ENCODE measurements around the gene CDC42BPA. TPM values are rescaled to one million over a fixed set of nuclear protein-coding genes. Genes with fewer than 3 reads are reported as not detected.

The CDC42BPA gene
- total RNA-seq, 1 experiment from 2014 or later = 30.1 TPM

DNA sequence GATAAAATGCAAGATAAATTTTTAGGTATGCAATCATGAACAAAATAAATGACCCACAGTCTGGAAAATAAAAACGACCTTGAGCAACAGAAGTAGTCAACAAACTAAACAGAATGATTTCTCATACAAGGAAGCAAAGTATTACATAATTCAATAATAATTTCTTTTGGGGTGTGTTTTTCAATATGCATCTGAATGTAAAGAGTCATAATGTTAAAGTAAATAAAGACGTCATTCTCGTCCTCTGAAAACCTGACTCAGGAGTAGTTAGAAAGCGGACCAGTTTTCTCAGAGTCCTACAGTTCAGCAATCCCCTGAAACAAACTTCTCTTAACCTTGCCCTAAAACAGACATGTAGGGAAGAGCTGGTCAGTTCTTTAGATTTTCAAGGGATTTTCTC lies 18.6 kb downstream of the CDC42BPA start:
- Histone ChIP-seq H3K9ac (ENCODE audit: extremely low read depth, insufficient read length, low read length) (no peak overlapping the region), H2BK12ac (ENCODE audit: insufficient read length, low read depth, low read length) (no peak overlapping the region), H3K14ac (ENCODE audit: insufficient read depth, low read length) (no peak overlapping the region), H3K4me2 (ENCODE audit: insufficient read depth, insufficient read length, low read length) (no peak overlapping the region), H4K20me1 (ENCODE audit: control insufficient read depth, insufficient read depth, insufficient read length) (no peaks in the 10 kb centered on the region), H3K27ac (ENCODE audit: insufficient read length, low read depth, low read length) (no peak overlapping the region), H3K23me2 (ENCODE audit: insufficient read length, low read depth, low read length, poor library complexity, severe bottlenecking) (no peaks in the 10 kb centered on the region), H3K23ac (ENCODE audit: insufficient read length, low read depth, low read length) (no peak overlapping the region), H4K5ac (ENCODE audit: insufficient read length, low read depth, low read length) (no peak overlapping the region), H3K27me3 (ENCODE audit: insufficient read depth, low read length) (no peaks in the 10 kb centered on the region), H3K79me1 (ENCODE audit: insufficient read depth, low read depth, low read length, poor library complexity, severe bottlenecking) (no peaks in the 10 kb centered on the region), H3K79me2 (ENCODE audit: insufficient read depth, low read length) (peaks cover 12% of the 10 kb centered on the region; the same call in 1 of the 2 replicates), H2BK15ac (ENCODE audit: low read depth, low read length) (no peak overlapping the region), H2BK5ac (ENCODE audit: insufficient read length, low read length) (no peak overlapping the region), H2AK5ac (ENCODE audit: insufficient read length, low read length) (no peak overlapping the region), H3K4ac (ENCODE audit: low read depth, low read length) (no peak overlapping the region), H3K4me1 (ENCODE audit: insufficient read depth, low read length) (no peaks in the 10 kb centered on the region), H3K18ac (ENCODE audit: insufficient read length, low read depth, low read length) (no peak overlapping the region), H2BK20ac (ENCODE audit: low read depth, low read length, poor library complexity, severe bottlenecking) (no peak overlapping the region), H4K91ac (ENCODE audit: insufficient read length, low read depth, low read length) (no peak overlapping the region), H3T11ph (ENCODE audit: low read length) (no peak overlapping the region), H3K9me3 (ENCODE audit: control insufficient read depth, low read depth, low read length) (no peaks in the 10 kb centered on the region), H4K8ac (replicated peaks; ENCODE audit: insufficient read length, low read depth, low read length) (no peak overlapping the region), H2AFZ (ENCODE audit: low read length) (no peak overlapping the region), H3K56ac (ENCODE audit: insufficient read length, low read depth, low read length) (no peak overlapping the region), H2BK120ac (ENCODE audit: low read depth, low read length, poor library complexity, severe bottlenecking) (no peak overlapping the region)
- no peaks in the 10 kb centered on the region for H3K27me3 Mint-ChIP-seq (ENCODE audit: low read depth)
- H3K4me1 Mint-ChIP-seq = peaks cover 12 to 14% of the 10 kb centered on the region in 2 experiments
- no peak overlapping the region for H3K4me3 Mint-ChIP-seq
- H3K9me3 Mint-ChIP-seq = peaks cover 0 to 2% of the 10 kb centered on the region in 2 experiments; a peak in 1 of 5 replicates
- no peak for DNase-seq
- TF ChIP-seq, protein P1, sequence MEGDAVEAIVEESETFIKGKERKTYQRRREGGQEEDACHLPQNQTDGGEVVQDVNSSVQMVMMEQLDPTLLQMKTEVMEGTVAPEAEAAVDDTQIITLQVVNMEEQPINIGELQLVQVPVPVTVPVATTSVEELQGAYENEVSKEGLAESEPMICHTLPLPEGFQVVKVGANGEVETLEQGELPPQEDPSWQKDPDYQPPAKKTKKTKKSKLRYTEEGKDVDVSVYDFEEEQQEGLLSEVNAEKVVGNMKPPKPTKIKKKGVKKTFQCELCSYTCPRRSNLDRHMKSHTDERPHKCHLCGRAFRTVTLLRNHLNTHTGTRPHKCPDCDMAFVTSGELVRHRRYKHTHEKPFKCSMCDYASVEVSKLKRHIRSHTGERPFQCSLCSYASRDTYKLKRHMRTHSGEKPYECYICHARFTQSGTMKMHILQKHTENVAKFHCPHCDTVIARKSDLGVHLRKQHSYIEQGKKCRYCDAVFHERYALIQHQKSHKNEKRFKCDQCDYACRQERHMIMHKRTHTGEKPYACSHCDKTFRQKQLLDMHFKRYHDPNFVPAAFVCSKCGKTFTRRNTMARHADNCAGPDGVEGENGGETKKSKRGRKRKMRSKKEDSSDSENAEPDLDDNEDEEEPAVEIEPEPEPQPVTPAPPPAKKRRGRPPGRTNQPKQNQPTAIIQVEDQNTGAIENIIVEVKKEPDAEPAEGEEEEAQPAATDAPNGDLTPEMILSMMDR (conservative IDR thresholded peaks at IDR 0.05) = no peak
- H3K27ac Mint-ChIP-seq = no peak overlapping the region; a peak in 1 of 7 replicates
- H3K36me3 Mint-ChIP-seq (ENCODE audit: insufficient read depth in 1 of 3, low read depth in 3 of 3) = peaks cover 3 to 10% (median 6%) of the 10 kb centered on the region in 3 experiments; a peak in 4 of 7 replicates
- WGBS (ENCODE audit: extremely low coverage, insufficient read length, low lambda C conversion rate) = no CpG with 5 or more reads among the region's 4 CpGs

Data from H9 (cell line).